Peyer's patch (tissue), 4 donors: ENCODE data around the gene ZNF432.
"Not testable (repeated sequence)": the region's sequence is repeated elsewhere in the genome, so short reads cannot be mapped to it uniquely, and the experiment has no call there.

Experiments
- CTCF ChIP-seq, 6 experiments: fragments of 450-650 bp in 4 of 6; fragments of 200-600 bp in 2 of 6; sonication (generic) in 1 of 6; IDR thresholded peaks; one replicate each; pipeline ENCODE4 v1.5.1; 2017 to 2019; ENCODE audit warnings: antibody characterized with exemption in 6 of 6, mild to moderate bottlenecking in 3 of 6, moderate library complexity in 1 of 6
- POLR2A ChIP-seq, 2 donors: fragments of 450-650 bp; IDR thresholded peaks; one replicate each; pipeline ENCODE4 v1.5.1; 2017; ENCODE audit warnings: antibody characterized with exemption in 2 of 2, mild to moderate bottlenecking in 2 of 2, moderate library complexity in 2 of 2

GRCh38 chr19:52024478-52024877 is 24.2 kb downstream of the ZNF432 start:
- TF ChIP-seq CTCF, POLR2A (IDR thresholded peaks at IDR 0.05): not testable (repeated sequence)
